PC-3 (cell line): ENCODE data around the gene TAAR6. TPM values are rescaled to one million over a fixed set of nuclear protein-coding genes. Genes with fewer than 3 reads are reported as not detected.
A peak's percentile ranks its signal among the peaks of the same experiment; 100 is the strongest.

Experiments
- ATAC-seq: fragments of 200-7000 bp; cut with Tn5 transposase; 2 replicates; pipeline ENCODE4 v1.9.1; 2020; ENCODE audit warnings: mild to moderate bottlenecking, moderate library complexity
- BruUV-seq: library from RNA; stranded (reverse); fragments of 400-500 nt; replicated peaks from 2 replicates; lab custom pipeline; 2021; lab: Mats Ljungman, UMichigan
- CTCF ChIA-PET: fragments of 300-600 bp; sonication (Branson Sonifier 250); formaldehyde crosslinking; loops from one replicate; lab custom pipeline; 2022; ENCODE audit warnings: antibody characterized with exemption; lab: Charles Lee
- POLR2A ChIA-PET: fragments of 300-600 bp; sonication (Branson Sonifier 250); formaldehyde crosslinking; loops from one replicate; lab custom pipeline; 2022; ENCODE audit warnings: antibody characterized with exemption; ENCODE audit not compliant: unreplicated experiment; lab: Charles Lee
- DNase-seq: peaks from one replicate; pipeline ENCODE4 v3.0.0-alpha.2; 2015
- H2AFZ ChIP-seq: fragments of 300-600 bp; sonication (generic); 2 replicates; pipeline ENCODE4 v1.6.0; 2016; ENCODE audit warnings: antibody characterized with exemption, low read length
- H3F3A ChIP-seq: fragments of 300-600 bp; sonication (generic); one replicate; pipeline ENCODE4 v1.6.0; 2017; ENCODE audit warnings: antibody characterized with exemption, low read length, control low read depth, mild to moderate bottlenecking; ENCODE audit not compliant: unreplicated experiment
- H3K27ac ChIP-seq: fragments of 300-600 bp; sonication (generic); 2 replicates; pipeline ENCODE4 v1.5.1; 2016; ENCODE audit warnings: mild to moderate bottlenecking, low read length
- H3K27me3 ChIP-seq: fragments of 300-600 bp; sonication (generic); 2 replicates; pipeline ENCODE4 v1.6.1; 2016; ENCODE audit warnings: low read length, mixed read lengths
- H3K36me3 ChIP-seq: fragments of 300-600 bp; sonication (generic); 2 replicates; pipeline ENCODE4 v1.6.1; 2016; ENCODE audit warnings: low read depth, mixed run types, low read length, mixed read lengths
- H3K4me1 ChIP-seq: fragments of 300-600 bp; sonication (generic); 2 replicates; pipeline ENCODE4 v1.5.1; 2016; ENCODE audit warnings: low read length; ENCODE audit not compliant: insufficient read depth
- H3K4me2 ChIP-seq: fragments of 300-600 bp; sonication (generic); 2 replicates; pipeline ENCODE4 v1.6.0; 2016; ENCODE audit warnings: low read length
- H3K4me3 ChIP-seq: fragments of 300-600 bp; sonication (generic); 2 replicates; pipeline ENCODE4 v1.5.1; 2016; ENCODE audit warnings: mild to moderate bottlenecking, low read length, mixed read lengths
- H3K79me2 ChIP-seq: fragments of 300-600 bp; sonication (generic); 2 replicates; pipeline ENCODE4 v1.6.1; 2017; ENCODE audit warnings: low read length, mixed read lengths
- H3K9ac ChIP-seq: fragments of 300-600 bp; sonication (generic); 2 replicates; pipeline ENCODE4 v1.6.0; 2016; ENCODE audit warnings: mild to moderate bottlenecking, low read length
- H3K9me2 ChIP-seq: fragments of 300-600 bp; sonication (generic); replicated peaks from 2 replicates; pipeline ENCODE4 v1.6.1; 2016; ENCODE audit warnings: mixed run types, low read length, mixed read lengths
- H3K9me3 ChIP-seq: fragments of 300-600 bp; sonication (generic); 2 replicates; pipeline ENCODE4 v1.6.1; 2016; ENCODE audit warnings: low read length, mixed read lengths
- H4K20me1 ChIP-seq: fragments of 300-600 bp; sonication (generic); 2 replicates; pipeline ENCODE4 v1.6.1; 2016; ENCODE audit warnings: low read length, mixed read lengths
- EZH2 ChIP-seq: fragments of 300-600 bp; sonication (generic); IDR thresholded peaks from one replicate; pipeline ENCODE4 v1.6.1; 2017; ENCODE audit warnings: antibody characterized with exemption, mild to moderate bottlenecking, low read length; ENCODE audit not compliant: unreplicated experiment
- EZH2phosphoT487 ChIP-seq: fragments of 300-600 bp; sonication (generic); IDR thresholded peaks from 2 replicates; pipeline ENCODE4 v1.6.1; 2018; ENCODE audit warnings: mild to moderate bottlenecking, antibody characterized with exemption, low read length, borderline replicate concordance
- intact Hi-C: fragments of 100-400 bp; cut with micrococcal nuclease; formaldehyde crosslinking; loops from 2 replicates; pipeline ENCODE4 v1.9.0; 2023
- total RNA-seq: library from RNA; depleted of rRNA; stranded (reverse); fragments of >200 nt; gene quantifications from 2 replicates; pipeline ENCODE4 v1.2.3, GENCODE V29; 2014
- TF ChIP-seq, protein P1 (sequence below): fragments of 300-600 bp; sonication (generic); conservative IDR thresholded peaks from 2 replicates; pipeline ENCODE4 v1.5.1; 2017; ENCODE audit warnings: antibody characterized with exemption, low read depth, mild to moderate bottlenecking, low read length

TAAR6 gene
- total RNA-seq, 1 experiment from 2014 or later, result not detected

DNA sequence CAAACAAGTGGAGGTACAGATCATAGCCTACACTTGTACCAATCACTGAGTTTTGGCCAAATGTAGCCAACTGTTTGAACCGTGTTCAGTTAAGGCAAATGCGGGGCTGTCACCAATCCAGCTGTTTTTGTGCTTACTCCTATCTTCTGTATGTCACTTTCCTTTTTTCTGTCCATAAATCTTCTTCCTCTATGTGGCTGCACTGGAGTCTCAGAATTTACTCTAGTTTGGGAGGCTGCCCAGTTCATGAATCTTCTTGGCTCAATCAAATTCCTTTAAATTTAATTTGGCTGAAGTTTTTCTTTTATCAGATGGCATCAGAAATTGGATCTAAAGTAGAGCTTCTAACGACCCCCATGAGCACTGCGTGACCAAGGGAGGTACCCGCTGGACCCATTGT, 45.5 kb upstream of the TAAR6 start:
- intact Hi-C loops, result loop anchor here (10.0 kb wide), 1 partner anchor 270 kb away; the partner anchor contains the start of gene SLC18B1
- CTCF ChIA-PET, result no interaction called here
- ATAC-seq, result no peak

DNA sequence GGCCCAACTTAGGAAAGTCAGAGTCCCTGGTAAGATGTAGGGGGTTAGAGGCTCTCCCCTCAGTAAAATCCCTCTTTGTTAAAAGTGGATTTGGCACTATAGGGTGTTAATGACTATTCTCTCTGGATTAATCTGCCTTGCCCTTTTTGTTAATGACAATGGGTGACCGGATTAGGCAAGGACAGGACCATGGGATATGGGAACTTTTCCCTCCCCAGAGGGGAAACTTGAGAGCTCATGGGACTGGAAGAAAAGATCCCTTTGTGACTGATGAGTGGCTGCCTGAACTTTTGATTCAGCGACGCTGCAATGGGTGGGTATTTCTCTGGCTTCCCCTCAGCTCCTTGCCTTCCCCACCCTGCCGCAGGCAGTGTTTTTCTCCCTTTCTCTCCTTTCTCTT, 44.3 kb upstream of the TAAR6 start:
- Histone ChIP-seq H3K36me3 (no peaks in the 10 kb centered on the region), H3K9ac (no peak overlapping the region), H3K9me3 (no peaks in the 10 kb centered on the region), H3K27me3 (no peaks in the 10 kb centered on the region), H2AFZ (no peak overlapping the region), H3K4me3 (no peak overlapping the region), H3K4me1 (peaks cover 55% of the 10 kb centered on the region), H3K27ac (no peak overlapping the region), H3K79me2 (no peaks in the 10 kb centered on the region), H3K4me2 (no peak overlapping the region), H3F3A (no peaks in the 10 kb centered on the region), H4K20me1 (no peaks in the 10 kb centered on the region), H3K9me2 (no peaks in the 10 kb centered on the region)
- ChIA-PET POLR2A (no interaction called here), CTCF (no interaction called here)
- no TSS peak for BruUV-seq
- ATAC-seq (no peak), DNase-seq (no peak)
- intact Hi-C loops, result loop anchor here (10.0 kb wide), 1 partner anchor 269 kb away; the partner anchor contains the start of gene SLC18B1
- TF ChIP-seq, protein P1, sequence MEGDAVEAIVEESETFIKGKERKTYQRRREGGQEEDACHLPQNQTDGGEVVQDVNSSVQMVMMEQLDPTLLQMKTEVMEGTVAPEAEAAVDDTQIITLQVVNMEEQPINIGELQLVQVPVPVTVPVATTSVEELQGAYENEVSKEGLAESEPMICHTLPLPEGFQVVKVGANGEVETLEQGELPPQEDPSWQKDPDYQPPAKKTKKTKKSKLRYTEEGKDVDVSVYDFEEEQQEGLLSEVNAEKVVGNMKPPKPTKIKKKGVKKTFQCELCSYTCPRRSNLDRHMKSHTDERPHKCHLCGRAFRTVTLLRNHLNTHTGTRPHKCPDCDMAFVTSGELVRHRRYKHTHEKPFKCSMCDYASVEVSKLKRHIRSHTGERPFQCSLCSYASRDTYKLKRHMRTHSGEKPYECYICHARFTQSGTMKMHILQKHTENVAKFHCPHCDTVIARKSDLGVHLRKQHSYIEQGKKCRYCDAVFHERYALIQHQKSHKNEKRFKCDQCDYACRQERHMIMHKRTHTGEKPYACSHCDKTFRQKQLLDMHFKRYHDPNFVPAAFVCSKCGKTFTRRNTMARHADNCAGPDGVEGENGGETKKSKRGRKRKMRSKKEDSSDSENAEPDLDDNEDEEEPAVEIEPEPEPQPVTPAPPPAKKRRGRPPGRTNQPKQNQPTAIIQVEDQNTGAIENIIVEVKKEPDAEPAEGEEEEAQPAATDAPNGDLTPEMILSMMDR, result no peak
- TF ChIP-seq EZH2phosphoT487 (no peak), EZH2 (no peak)

More for the DNA sequence above, 45.5 kb upstream of the TAAR6 start:
- POLR2A ChIA-PET, result no interaction called here
- H3K4me1 ChIP-seq, result peaks cover 59% of the 10 kb centered on the region
- H3K4me2 ChIP-seq, result no peak overlapping the region
- H3K36me3 ChIP-seq, result no peaks in the 10 kb centered on the region
- no TSS peak for BruUV-seq
- peak overlapping the region; percentile 59; the same call in 1 of the 2 replicates for H3K27ac ChIP-seq
- H3K9me2 ChIP-seq, result no peaks in the 10 kb centered on the region
- H3K9ac ChIP-seq, result no peak overlapping the region
- no peaks in the 10 kb centered on the region for H3K79me2 ChIP-seq
- no peak for DNase-seq
- H3K4me3 ChIP-seq, result no peak overlapping the region
- no peaks in the 10 kb centered on the region for H3K27me3 ChIP-seq
- H3F3A ChIP-seq, result no peaks in the 10 kb centered on the region
- H4K20me1 ChIP-seq, result no peaks in the 10 kb centered on the region
- H2AFZ ChIP-seq, result no peak overlapping the region
- TF ChIP-seq, protein P1, result no peak
- TF ChIP-seq EZH2, result no peak
- TF ChIP-seq EZH2phosphoT487, result no peak
- no peaks in the 10 kb centered on the region for H3K9me3 ChIP-seq

DNA sequence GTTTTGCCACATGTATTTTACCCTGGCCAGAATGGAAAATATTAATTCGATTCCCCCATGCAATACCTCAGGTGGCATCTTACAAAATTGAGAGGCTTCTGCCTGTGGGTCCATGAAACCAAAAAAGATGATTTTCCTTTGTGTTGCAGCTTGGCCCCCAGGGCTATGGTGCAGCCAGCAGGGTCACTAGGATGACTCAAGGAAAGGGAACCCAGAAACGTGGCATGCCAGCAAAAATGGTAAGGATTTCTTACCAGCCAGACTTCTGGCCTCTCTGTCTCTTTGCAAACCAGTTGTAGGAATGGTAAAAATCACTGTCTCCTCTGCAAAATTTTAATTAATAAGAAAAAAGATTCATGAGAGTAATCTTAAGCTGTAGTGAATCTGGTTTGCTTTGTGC, 43.7 kb upstream of the TAAR6 start:
- Histone ChIP-seq H3K4me1 (peaks cover 50% of the 10 kb centered on the region), H3K9ac (0 out of 2 replicates have a peak overlapping the region, but pooled peaks have one; percentile 2), H3K9me2 (no peaks in the 10 kb centered on the region), H3K36me3 (no peaks in the 10 kb centered on the region), H4K20me1 (no peaks in the 10 kb centered on the region), H3K4me3 (no peak overlapping the region), H3K4me2 (no peak overlapping the region), H3F3A (no peaks in the 10 kb centered on the region), H2AFZ (no peak overlapping the region), H3K27me3 (no peaks in the 10 kb centered on the region), H3K79me2 (no peaks in the 10 kb centered on the region), H3K9me3 (no peaks in the 10 kb centered on the region), H3K27ac (no peak overlapping the region)
- POLR2A ChIA-PET, result no interaction called here
- intact Hi-C loops, result loop anchor here (10.0 kb wide), 1 partner anchor 268 kb away; the partner anchor contains the start of gene SLC18B1
- ATAC-seq (no peak), DNase-seq (no peak)
- no TSS peak for BruUV-seq
- TF ChIP-seq, protein P1, result no peak
- TF ChIP-seq EZH2 (no peak), EZH2phosphoT487 (no peak)
- CTCF ChIA-PET, result no interaction called here
